H1 (cell line): ENCODE measurements around the gene RASSF5. TPM values are rescaled to one million over a fixed set of nuclear protein-coding genes. Genes with fewer than 3 reads are reported as not detected.

Source experiments
- CTCF ChIA-PET: fragments of 300-600 bp; sonication (Branson Sonifier 250); formaldehyde crosslinking; loops from one replicate; lab custom pipeline; 2021; ENCODE audit not compliant: partially characterized antibody; lab: Charles Lee
- POLR2A ChIA-PET: fragments of 300-600 bp; sonication (Branson Sonifier 250); formaldehyde crosslinking; loops from one replicate; lab custom pipeline; 2021; ENCODE audit warnings: inconsistent platforms; ENCODE audit not compliant: partially characterized antibody; lab: Charles Lee
- DNase-seq, 2 experiments: peaks; one replicate each; pipeline versions ENCODE4 v3.0.0 to v3.0.0-alpha.2; 2010 to 2022; ENCODE audit warnings: low spot score in 2 of 2, low read depth in 1 of 2, mixed read lengths in 1 of 2
- FAIRE-seq: peaks from 2 replicates; lab custom pipeline; 2011; peaks lifted over from hg19 to GRCh38; lab: Jason Lieb, UNC
- H2AFZ ChIP-seq: 2 replicates; pipeline ENCODE4 v1.8.1; 2012; ENCODE audit warnings: low read length, inconsistent platforms
- H2AK5ac ChIP-seq: 2 replicates; pipeline ENCODE4 v1.6.1; 2013; ENCODE audit warnings: low read depth, low read length
- H2BK120ac ChIP-seq: replicated peaks from 2 replicates; pipeline ENCODE3; 2013; ENCODE audit warnings: low read depth, low read length, inconsistent platforms
- H2BK12ac ChIP-seq: 2 replicates; pipeline ENCODE4 v1.6.1; 2013; ENCODE audit warnings: low read depth, low read length
- H2BK15ac ChIP-seq: 2 replicates; pipeline ENCODE4 v1.6.1; 2013; ENCODE audit warnings: low read length
- H2BK20ac ChIP-seq: 2 replicates; pipeline ENCODE4 v1.6.1; 2013; ENCODE audit warnings: low read length
- H2BK5ac ChIP-seq: 2 replicates; pipeline ENCODE4 v1.6.1; 2013; ENCODE audit warnings: low read depth, low read length
- H3K14ac ChIP-seq: 2 replicates; pipeline ENCODE4 v1.6.1; 2013; ENCODE audit warnings: inconsistent platforms; ENCODE audit not compliant: insufficient read length
- H3K18ac ChIP-seq: 2 replicates; pipeline ENCODE4 v1.6.1; 2013; ENCODE audit warnings: low read length; ENCODE audit errors: extremely low read depth
- H3K23ac ChIP-seq: 2 replicates; pipeline ENCODE4 v1.6.1; 2013; ENCODE audit warnings: inconsistent platforms; ENCODE audit not compliant: insufficient read length
- H3K23me2 ChIP-seq: 2 replicates; pipeline ENCODE4 v1.6.1; 2013; ENCODE audit warnings: low read depth, low read length
- H3K27ac ChIP-seq: 2 replicates; pipeline ENCODE4 v1.6.1; 2011; ENCODE audit warnings: low read depth, low read length, inconsistent platforms
- H3K27me3 ChIP-seq, 4 experiments: replicated peaks in 1 of 4; 1 replicate in 1 of 4; 2 replicates in 3 of 4; pipeline versions ENCODE4 v1.6.1 to v1.8.1; 2011 to 2013; ENCODE audit warnings: low read length in 3 of 4, mild to moderate bottlenecking in 3 of 4, inconsistent platforms in 2 of 4, mixed read lengths in 2 of 4, moderate library complexity in 1 of 4; ENCODE audit not compliant: control insufficient read depth in 3 of 4, insufficient read depth in 3 of 4; ENCODE audit errors: extremely low read depth in 1 of 4
- H3K36me3 ChIP-seq, 4 experiments: 2 replicates each; pipeline versions ENCODE4 v1.6.1 to v1.8.1; 2011 to 2013; ENCODE audit warnings: mild to moderate bottlenecking in 4 of 4, low read length in 3 of 4, moderate library complexity in 2 of 4, control low read depth in 1 of 4, inconsistent platforms in 1 of 4; ENCODE audit not compliant: insufficient read depth in 4 of 4, control insufficient read depth in 2 of 4
- H3K4ac ChIP-seq: replicated peaks from 2 replicates; pipeline ENCODE3; 2013; ENCODE audit warnings: low read length, low read depth, mixed read lengths, inconsistent platforms; ENCODE audit not compliant: insufficient read length
- H3K4me1 ChIP-seq, 4 experiments: replicated peaks in 1 of 4; 1 replicate in 1 of 4; 2 replicates in 3 of 4; pipeline versions ENCODE4 v1.6.1 to v1.8.1; 2011 to 2013; ENCODE audit warnings: low read length in 3 of 4, inconsistent platforms in 2 of 4, mixed read lengths in 1 of 4; ENCODE audit not compliant: insufficient read depth in 4 of 4, control insufficient read depth in 3 of 4
- H3K4me2 ChIP-seq, 2 experiments: 2 replicates each; pipeline versions ENCODE4 v1.6.1 to v1.8.1; 2011 to 2013; ENCODE audit warnings: low read depth in 2 of 2, low read length in 2 of 2, control low read depth in 1 of 2, inconsistent platforms in 1 of 2, mild to moderate bottlenecking in 1 of 2; ENCODE audit not compliant: insufficient read depth in 1 of 2
- H3K4me3 ChIP-seq, 4 experiments: fragments of 200-600, 300-600 bp in 1 of 4; sonication (generic), shearing (Covaris generic), sonication (Bioruptor Twin) in 1 of 4; 2 replicates each; pipeline versions ENCODE4 v1.5.1 to v1.8.1; 2011 to 2016; ENCODE audit warnings: low read length in 4 of 4, low read depth in 3 of 4, control low read depth in 2 of 4, inconsistent platforms in 2 of 4, mild to moderate bottlenecking in 2 of 4, mixed read lengths in 1 of 4, moderate library complexity in 1 of 4; ENCODE audit not compliant: insufficient read depth in 2 of 4; ENCODE audit errors: extremely low read depth in 1 of 4
- H3K56ac ChIP-seq: replicated peaks from 2 replicates; pipeline ENCODE3; 2013; ENCODE audit warnings: low read depth, mild to moderate bottlenecking, mixed read lengths, low read length, inconsistent platforms; ENCODE audit not compliant: insufficient read length
- H3K79me1 ChIP-seq: 2 replicates; pipeline ENCODE4 v1.6.1; 2013; ENCODE audit warnings: low read depth, low read length, control low read depth
- H3K79me2 ChIP-seq, 2 experiments: 2 replicates each; pipeline versions ENCODE4 v1.6.1 to v1.8.1; 2012 to 2013; ENCODE audit warnings: low read length in 2 of 2, mild to moderate bottlenecking in 2 of 2, inconsistent platforms in 1 of 2; ENCODE audit not compliant: insufficient read depth in 2 of 2, control insufficient read depth in 1 of 2
- H3K9ac ChIP-seq, 4 experiments: replicated peaks in 1 of 4; 1 replicate in 1 of 4; 2 replicates in 3 of 4; pipeline versions ENCODE4 v1.6.1 to v1.8.1; 2011 to 2013; ENCODE audit warnings: low read depth in 3 of 4, low read length in 3 of 4, control low read depth in 2 of 4, mild to moderate bottlenecking in 2 of 4, moderate library complexity in 2 of 4, inconsistent platforms in 1 of 4; ENCODE audit errors: extremely low read depth in 1 of 4
- H3K9me3 ChIP-seq, 2 experiments: 2 replicates each; pipeline versions ENCODE4 v1.6.1 to v1.8.1; 2012 to 2013; ENCODE audit warnings: mild to moderate bottlenecking in 2 of 2, moderate library complexity in 2 of 2, control low read depth in 1 of 2, inconsistent platforms in 1 of 2, low read depth in 1 of 2, low read length in 1 of 2, mixed read lengths in 1 of 2; ENCODE audit not compliant: insufficient read depth in 2 of 2
- H4K20me1 ChIP-seq, 2 experiments: replicated peaks in 1 of 2; 2 replicates each; pipeline versions ENCODE3 to v1.8.1; 2011 to 2013; ENCODE audit warnings: inconsistent platforms in 2 of 2, low read length in 2 of 2, mild to moderate bottlenecking in 1 of 2; ENCODE audit not compliant: insufficient read depth in 2 of 2, control insufficient read depth in 1 of 2
- H4K5ac ChIP-seq: 2 replicates; pipeline ENCODE4 v1.6.1; 2013; ENCODE audit warnings: low read length, low read depth, mixed read lengths, inconsistent platforms; ENCODE audit not compliant: insufficient read length
- H4K8ac ChIP-seq: 2 replicates; pipeline ENCODE4 v1.8.0; 2013; ENCODE audit warnings: mild to moderate bottlenecking, moderate library complexity, low read length, inconsistent platforms; ENCODE audit not compliant: insufficient read depth; ENCODE audit errors: extremely low read depth
- H4K91ac ChIP-seq: replicated peaks from 2 replicates; pipeline ENCODE3; 2013; ENCODE audit warnings: low read length, mixed read lengths, inconsistent platforms; ENCODE audit not compliant: insufficient read length
- ASH2L ChIP-seq: fragments of 200-600, 300-600 bp; sonication (generic); IDR thresholded peaks from one replicate; pipeline ENCODE4 v1.7.1; 2017; ENCODE audit warnings: low read length
- ATF2 ChIP-seq: IDR thresholded peaks from 2 replicates; pipeline ENCODE4 v1.6.1; 2012; ENCODE audit warnings: low read length, inconsistent platforms
- EZH2 ChIP-seq: fragments of 200-600 bp; sonication (generic); IDR thresholded peaks from 2 replicates; pipeline ENCODE4 v1.7.1; 2012; ENCODE audit warnings: low read depth, mild to moderate bottlenecking, moderate library complexity, low read length, inconsistent platforms; ENCODE audit not compliant: severe bottlenecking
- GABPA ChIP-seq: IDR thresholded peaks from 2 replicates; pipeline ENCODE4 v1.6.1; 2011; ENCODE audit warnings: mild to moderate bottlenecking, low read length, moderate library complexity, borderline replicate concordance; ENCODE audit not compliant: insufficient read depth
- KDM1A ChIP-seq: fragments of 200-600, 300-600 bp; sonication (generic); IDR thresholded peaks from 2 replicates; pipeline ENCODE4 v1.7.1; 2016; ENCODE audit warnings: mild to moderate bottlenecking, low read length, borderline replicate concordance
- NANOG ChIP-seq: IDR thresholded peaks from 2 replicates; pipeline ENCODE4 v1.6.1; 2011; ENCODE audit warnings: low read length, low read depth, mild to moderate bottlenecking, inconsistent platforms; ENCODE audit not compliant: insufficient read depth, poor library complexity, severe bottlenecking
- PHF8 ChIP-seq: fragments of 200-600 bp; sonication (generic); conservative IDR thresholded peaks from 2 replicates; pipeline ENCODE4 v1.7.1; 2012; ENCODE audit warnings: low read depth, mild to moderate bottlenecking, inconsistent platforms, low read length, moderate library complexity
- RBBP5 ChIP-seq: IDR thresholded peaks from 2 replicates; pipeline ENCODE4 v1.7.1; 2012; ENCODE audit warnings: low read depth, mild to moderate bottlenecking, inconsistent platforms, low read length, moderate library complexity, borderline replicate concordance
- RNF2 ChIP-seq: fragments of 200-900, 300-1000 bp; sonication (generic); IDR thresholded peaks from 2 replicates; pipeline ENCODE4 v1.7.1; 2016; ENCODE audit warnings: borderline replicate concordance, low read depth, mild to moderate bottlenecking, antibody characterized with exemption, low read length; ENCODE audit not compliant: poor library complexity, severe bottlenecking; ENCODE audit errors: missing control alignments
- RXRA ChIP-seq: IDR thresholded peaks from 2 replicates; pipeline ENCODE4 v1.6.1; 2011; ENCODE audit warnings: low read depth, mild to moderate bottlenecking, low read length, moderate library complexity; ENCODE audit not compliant: insufficient read depth
- SUZ12 ChIP-seq: fragments of 200-600 bp; sonication (generic); IDR thresholded peaks from 2 replicates; pipeline ENCODE4 v1.6.1; 2012; ENCODE audit warnings: mild to moderate bottlenecking, inconsistent platforms, low read length, moderate library complexity, mixed read lengths
- WGBS, 2 experiments: shearing (Covaris generic) in 1 of 2; methylation state at CpG; one replicate each; pipeline versions ENCODE4 v1.1.6 to v1.1.7; 2013 to 2015; ENCODE audit warnings: low lambda C conversion rate in 2 of 2, mixed read lengths in 2 of 2, inconsistent platforms in 1 of 2, low coverage in 1 of 2, missing lambda C conversion rate in 1 of 2; ENCODE audit not compliant: insufficient replicate concordance in 2 of 2, insufficient coverage in 1 of 2, insufficient read length in 1 of 2; ENCODE audit errors: extremely low coverage in 1 of 2, missing lambda C conversion rate in 1 of 2; 5-methylcytosine and 5-hydroxymethylcytosine counted together
- polyA plus RNA-seq, 7 experiments: library from polyadenylated mRNA; depleted of rRNA in 3 of 7; stranded (reverse) in 5 of 7; unstranded in 2 of 7; fragments of >200 nt in 5 of 7; fragments of 200-250 nt in 2 of 7; gene quantifications; 1 replicate in 5 of 7; 2 replicates in 1 of 7; 4 replicates in 1 of 7; pipeline versions ENCODE4 v1.2.1 to v1.2.3, GENCODE V29; 2011 to 2013; ENCODE audit warnings: missing spikeins in 2 of 7, mixed read lengths in 2 of 7
- total RNA-seq: library from RNA; stranded (reverse); fragmentation: NEBNext Ultra II Directional; extraction: Animal tissue kit (Norgen Biotek cat#: 25700); gene quantifications from 2 replicates; pipeline ENCODE4 v1.2.1, GENCODE V29; 2021

The RASSF5 gene
- total and polyA plus RNA-seq, 2 of the 8 experiments (the other 6 are each of a cell fraction or from before 2014, with no cell fraction given): 0.82 to 1.8 TPM

- DNase-seq: no peak
- H3K4me2 ChIP-seq: no peak overlapping the region
- no peak overlapping the region for H4K5ac ChIP-seq
- no peak overlapping the region for H3K56ac ChIP-seq
- no peak for FAIRE-seq
- no peak overlapping the region for H3K4ac ChIP-seq
- H2AFZ ChIP-seq: no peak overlapping the region
- no peaks in the 10 kb centered on the region; the same call in 1 of the 2 replicates for H3K79me1 ChIP-seq
- H2BK15ac ChIP-seq: no peak overlapping the region
- no peaks in the 10 kb centered on the region; the same call in 1 of the 2 replicates for H3K23me2 ChIP-seq
- H3K9ac ChIP-seq: no peak overlapping the region
- H4K91ac ChIP-seq: no peak overlapping the region
- no peak overlapping the region for H3K23ac ChIP-seq
- no peak overlapping the region for H3K18ac ChIP-seq
- H2BK20ac ChIP-seq: no peak overlapping the region
- CTCF ChIA-PET: interaction anchor here (1.0 to 18.2 kb wide), 6 partner anchors 10 to 55 kb away, joined by 3 to 298 read pairs (median 4); no protein-coding TSS in a partner anchor
- H3K36me3 ChIP-seq: no peaks in the 10 kb centered on the region
- H3K79me2 ChIP-seq: no peaks in the 10 kb centered on the region
- peaks cover 0 to 3% of the 10 kb centered on the region in 2 experiments for H4K20me1 ChIP-seq
- no peaks in the 10 kb centered on the region for H3K9me3 ChIP-seq
- H3K4me3 ChIP-seq: no peak overlapping the region
- H3K4me1 ChIP-seq: no peaks in the 10 kb centered on the region; a peak in 2 of 7 replicates
- H3K27me3 ChIP-seq: no peaks in the 10 kb centered on the region
- POLR2A ChIA-PET: no interaction called here
- 0 out of 2 replicates have a peak overlapping the region, but pooled peaks have one; percentile 64 for H4K8ac ChIP-seq
- no peak overlapping the region for H2BK120ac ChIP-seq
- 89% methylated on average over 7 of the region's 7 CpGs; no CpG with 5 or more reads in 1 of the 2 experiments for WGBS, 2 experiments
- no peak overlapping the region for H3K14ac ChIP-seq
- no peak overlapping the region for H2AK5ac ChIP-seq
- no peak overlapping the region for H2BK5ac ChIP-seq
- H2BK12ac ChIP-seq: no peak overlapping the region
- no peak overlapping the region for H3K27ac ChIP-seq
- no peak for TF ChIP-seq RNF2
- TF ChIP-seq RBBP5: no peak
- TF ChIP-seq SUZ12: no peak
- no peak for TF ChIP-seq RXRA
- no peak for TF ChIP-seq ASH2L
- no peak for TF ChIP-seq ATF2
- TF ChIP-seq PHF8: no peak
- TF ChIP-seq GABPA: no peak
- no peak for TF ChIP-seq EZH2
- no peak for TF ChIP-seq KDM1A
- no peak for TF ChIP-seq NANOG
These were observed 25.0 kb downstream of the RASSF5 start for GRCh38 chr1:206532368-206532767.
